A673 (cell line): ENCODE measurements around the gene OPRM1.

ENCODE experiments used
- EZH2 ChIP-seq: fragments of 200-600 bp; sonication (generic); IDR thresholded peaks from 2 replicates; pipeline ENCODE4 v1.6.1; 2017; ENCODE audit warnings: borderline replicate concordance, low read depth, mild to moderate bottlenecking, mixed read lengths, antibody characterized with exemption, low read length; ENCODE audit not compliant: poor library complexity, severe bottlenecking
- TF ChIP-seq, protein P1 (sequence below): fragments of 300-800, 200-600 bp; sonication (generic); conservative IDR thresholded peaks from 2 replicates; pipeline ENCODE4 v1.5.1; 2017; ENCODE audit warnings: low read depth, mild to moderate bottlenecking, antibody characterized with exemption, low read length, moderate library complexity, mixed read lengths

DNA sequence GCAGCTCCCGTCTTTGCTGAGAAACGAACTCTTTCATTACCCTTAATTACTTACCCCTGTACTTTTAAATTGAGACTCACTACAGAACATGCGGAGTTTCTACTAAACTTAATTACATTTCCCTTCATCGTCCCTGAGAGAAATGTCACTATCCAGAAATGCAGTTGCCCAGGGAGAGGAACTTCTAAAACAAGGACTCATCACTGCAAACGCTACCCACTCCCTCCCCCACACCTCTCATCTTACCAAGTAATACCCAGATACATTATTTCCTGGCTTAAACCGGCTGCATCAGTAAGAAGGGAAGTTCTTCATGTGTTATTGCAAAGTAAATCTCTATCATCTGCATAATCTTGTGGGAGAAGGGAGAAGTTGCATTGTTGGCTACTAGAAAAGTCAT, 179.3 kb downstream of the OPRM1 start:
- TF ChIP-seq, protein P1, sequence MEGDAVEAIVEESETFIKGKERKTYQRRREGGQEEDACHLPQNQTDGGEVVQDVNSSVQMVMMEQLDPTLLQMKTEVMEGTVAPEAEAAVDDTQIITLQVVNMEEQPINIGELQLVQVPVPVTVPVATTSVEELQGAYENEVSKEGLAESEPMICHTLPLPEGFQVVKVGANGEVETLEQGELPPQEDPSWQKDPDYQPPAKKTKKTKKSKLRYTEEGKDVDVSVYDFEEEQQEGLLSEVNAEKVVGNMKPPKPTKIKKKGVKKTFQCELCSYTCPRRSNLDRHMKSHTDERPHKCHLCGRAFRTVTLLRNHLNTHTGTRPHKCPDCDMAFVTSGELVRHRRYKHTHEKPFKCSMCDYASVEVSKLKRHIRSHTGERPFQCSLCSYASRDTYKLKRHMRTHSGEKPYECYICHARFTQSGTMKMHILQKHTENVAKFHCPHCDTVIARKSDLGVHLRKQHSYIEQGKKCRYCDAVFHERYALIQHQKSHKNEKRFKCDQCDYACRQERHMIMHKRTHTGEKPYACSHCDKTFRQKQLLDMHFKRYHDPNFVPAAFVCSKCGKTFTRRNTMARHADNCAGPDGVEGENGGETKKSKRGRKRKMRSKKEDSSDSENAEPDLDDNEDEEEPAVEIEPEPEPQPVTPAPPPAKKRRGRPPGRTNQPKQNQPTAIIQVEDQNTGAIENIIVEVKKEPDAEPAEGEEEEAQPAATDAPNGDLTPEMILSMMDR: no peak
- no peak for TF ChIP-seq EZH2
